ENCODE results near the gene OGFRL1.

The OGFRL1 gene

DNA sequence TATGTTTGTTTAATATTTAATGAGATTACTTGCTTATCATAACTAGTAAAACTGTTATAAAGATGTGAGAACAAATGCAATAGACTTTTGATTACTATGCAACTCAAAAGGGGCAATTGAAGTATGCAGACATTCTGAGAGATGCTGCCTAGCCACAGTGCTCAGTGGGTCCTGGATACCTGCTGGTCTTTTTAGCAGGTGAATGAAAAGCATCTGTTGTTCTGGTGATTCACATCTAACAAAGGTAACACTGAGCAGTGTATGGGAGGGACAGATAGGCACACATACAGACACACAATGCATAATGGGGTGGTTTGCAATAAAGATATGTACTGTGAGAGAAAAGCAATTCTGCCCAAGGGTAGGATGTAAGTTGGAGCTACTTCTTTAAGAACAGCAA is 46.9 kb downstream of the OGFRL1 start:
- no peak overlapping the region for H3K27ac ChIP-seq (ENCODE audit: low read length)

DNA sequence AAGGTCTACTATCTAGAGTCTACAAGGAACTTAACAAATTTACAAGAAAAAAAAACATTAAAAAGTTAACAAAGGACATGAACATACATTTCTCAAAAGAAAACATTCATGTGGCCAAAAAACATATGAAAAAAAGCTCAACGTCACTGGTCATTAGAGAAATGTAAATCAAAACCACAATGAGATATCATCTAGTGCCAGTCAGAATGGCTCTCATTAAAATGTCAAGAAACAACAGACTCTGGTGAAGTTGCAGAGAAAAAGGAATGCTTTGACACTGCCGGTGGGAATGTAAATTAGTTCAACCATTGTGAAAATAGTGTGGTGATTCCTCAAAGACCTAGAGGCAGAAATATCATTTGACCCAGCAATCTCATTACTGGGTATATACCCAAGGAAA is 48.3 kb downstream of the OGFRL1 start:
- H3K4me1 ChIP-seq (ENCODE audit: insufficient read depth, low read length): peaks cover 14% of the 10 kb centered on the region; the same call in 1 of the 2 replicates

More for the DNA sequence above, 46.9 kb downstream of the OGFRL1 start:
- no peak overlapping the region for H3K9ac ChIP-seq (ENCODE audit: low read depth, low read length)
- peaks cover 4% of the 10 kb centered on the region; the same call in 1 of the 2 replicates for H3K9me3 ChIP-seq (ENCODE audit: insufficient read depth, low read depth, low read length)
- H3K4me1 ChIP-seq (ENCODE audit: insufficient read depth, low read length): peaks cover 13% of the 10 kb centered on the region; the same call in 1 of the 2 replicates
- no peak overlapping the region; the same call in 1 of the 2 replicates for H3K4me3 ChIP-seq (ENCODE audit: low read length)
- no peaks in the 10 kb centered on the region for H3K36me3 ChIP-seq (ENCODE audit: insufficient read depth, low read depth, low read length)
- H3K27me3 ChIP-seq (ENCODE audit: insufficient read depth, low read length): no peaks in the 10 kb centered on the region

DNA sequence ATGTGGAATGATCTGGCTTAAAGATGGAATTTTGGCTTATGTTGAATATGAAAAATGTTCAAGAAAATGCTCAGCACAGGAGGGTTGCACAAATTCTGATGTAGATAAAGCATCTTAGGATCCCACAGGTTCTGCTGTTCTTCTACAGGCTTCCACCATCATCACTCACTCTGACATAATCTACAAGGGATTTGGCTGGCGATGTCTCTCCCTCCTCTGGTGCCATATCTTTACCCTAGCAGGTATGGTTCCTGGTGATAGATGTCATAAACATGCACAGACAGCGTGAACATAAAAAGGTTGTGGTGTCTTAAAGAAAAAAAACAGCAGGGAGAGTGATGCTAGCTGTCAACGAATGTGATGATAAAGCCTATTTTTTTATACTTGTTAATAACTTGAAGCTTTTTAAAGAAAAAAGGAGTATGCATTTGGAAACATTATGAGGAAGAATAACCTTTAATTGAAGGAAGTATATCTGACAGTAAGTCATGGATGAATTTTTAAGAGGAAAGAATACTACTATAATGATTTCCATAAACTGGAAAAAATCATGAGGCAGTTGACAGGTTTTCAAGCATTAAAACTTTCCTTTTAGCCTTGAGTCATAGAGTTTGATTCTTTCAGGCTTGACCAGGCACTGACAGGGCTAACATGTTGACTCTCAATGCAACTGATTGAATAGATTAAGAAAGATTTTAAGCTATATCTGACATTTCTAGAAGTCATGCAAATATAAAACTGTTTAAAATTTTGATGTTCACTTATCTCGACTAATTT is 50.1 kb downstream of the OGFRL1 start:
- H3K36me3 ChIP-seq (ENCODE audit: insufficient read depth, low read depth, low read length): no peaks in the 10 kb centered on the region
- peaks cover 24% of the 10 kb centered on the region for H3K4me1 ChIP-seq (ENCODE audit: insufficient read depth, low read length)
- no peak overlapping the region for H3K4me3 ChIP-seq (ENCODE audit: low read length)
- H3K27ac ChIP-seq (ENCODE audit: low read length): no peak overlapping the region
- peaks cover 4% of the 10 kb centered on the region; the same call in 1 of the 2 replicates for H3K9me3 ChIP-seq (ENCODE audit: insufficient read depth, low read depth, low read length)
- H3K27me3 ChIP-seq (ENCODE audit: insufficient read depth, low read length): no peaks in the 10 kb centered on the region
- no peak overlapping the region for H3K9ac ChIP-seq (ENCODE audit: low read depth, low read length)

More for the DNA sequence above, 48.3 kb downstream of the OGFRL1 start:
- Histone ChIP-seq H3K4me3 (ENCODE audit: low read length) (no peak overlapping the region), H3K36me3 (ENCODE audit: insufficient read depth, low read depth, low read length) (no peaks in the 10 kb centered on the region), H3K9ac (ENCODE audit: low read depth, low read length) (no peak overlapping the region), H3K9me3 (ENCODE audit: insufficient read depth, low read depth, low read length) (peaks cover 4% of the 10 kb centered on the region; the same call in 1 of the 2 replicates), H3K27ac (ENCODE audit: low read length) (no peak overlapping the region), H3K27me3 (ENCODE audit: insufficient read depth, low read length) (no peaks in the 10 kb centered on the region)

DNA sequence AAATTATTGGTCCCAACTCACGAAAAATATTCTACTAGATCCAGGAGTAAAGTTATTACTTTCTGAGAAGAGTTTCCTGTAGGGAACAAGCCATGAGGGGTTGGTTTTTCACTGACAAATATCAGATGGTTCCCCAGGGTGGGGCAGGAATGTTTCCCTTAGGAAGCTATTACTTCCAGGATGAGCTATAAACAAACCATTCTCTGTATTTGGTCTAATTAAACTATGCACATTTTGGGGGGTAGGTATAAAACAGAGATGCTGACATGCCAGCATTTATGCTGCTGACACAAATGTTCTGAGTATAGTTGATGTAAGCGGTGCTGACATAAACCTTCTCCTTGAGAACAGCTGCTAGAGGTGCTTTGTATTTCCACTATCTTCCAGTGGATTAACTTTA is 54.2 kb downstream of the OGFRL1 start:
- H3K4me1 ChIP-seq (ENCODE audit: insufficient read depth, low read length): peaks cover 11% of the 10 kb centered on the region
- no peaks in the 10 kb centered on the region for H3K27me3 ChIP-seq (ENCODE audit: insufficient read depth, low read length)
- H3K9me3 ChIP-seq (ENCODE audit: insufficient read depth, low read depth, low read length): no peaks in the 10 kb centered on the region
- H3K27ac ChIP-seq (ENCODE audit: low read length): no peak overlapping the region
- no peaks in the 10 kb centered on the region for H3K36me3 ChIP-seq (ENCODE audit: insufficient read depth, low read depth, low read length)
- H3K4me3 ChIP-seq (ENCODE audit: low read length): no peak overlapping the region
- H3K9ac ChIP-seq (ENCODE audit: low read depth, low read length): no peak overlapping the region

DNA sequence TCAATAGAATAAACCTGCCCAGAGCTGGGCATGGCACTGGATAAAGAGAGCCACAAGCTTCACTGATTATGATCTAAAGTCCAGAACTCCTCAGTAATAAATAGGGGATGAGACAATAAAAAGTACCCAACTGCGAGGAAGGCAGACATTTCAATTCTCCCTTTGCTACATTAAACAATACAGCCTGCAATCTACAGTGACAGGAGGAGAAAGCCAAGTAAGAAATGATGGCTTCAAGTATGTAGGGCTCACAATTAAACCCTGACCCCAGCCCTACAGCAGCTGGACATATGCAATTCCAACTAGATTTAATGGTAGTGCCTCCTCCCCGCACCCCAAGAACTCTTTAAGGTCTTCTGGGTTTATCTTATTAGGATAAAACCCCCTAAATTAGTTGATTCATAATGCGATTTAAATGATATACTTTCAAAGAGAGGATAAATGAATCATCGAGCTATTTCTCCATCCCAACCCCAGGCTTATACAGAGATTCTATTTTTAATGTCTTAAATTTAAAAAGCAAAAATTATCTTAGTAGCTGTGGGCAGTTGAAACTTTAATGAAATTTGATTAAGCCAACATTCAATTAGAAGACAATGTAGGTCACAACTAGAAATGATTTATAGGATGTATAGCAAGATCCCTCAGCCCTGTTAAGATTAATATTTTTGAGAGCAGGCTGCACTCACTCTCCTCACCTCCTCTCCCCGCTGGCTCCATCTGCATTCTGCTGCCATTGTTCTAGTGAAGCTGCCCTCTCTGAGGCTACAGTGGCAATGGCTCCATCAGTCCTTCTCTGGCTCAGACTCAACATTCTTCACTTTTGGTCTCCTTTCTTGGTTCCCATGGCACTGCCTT is 57.1 kb downstream of the OGFRL1 start:
- no peaks in the 10 kb centered on the region for H3K27me3 ChIP-seq (ENCODE audit: insufficient read depth, low read length)
- H3K36me3 ChIP-seq (ENCODE audit: insufficient read depth, low read depth, low read length): no peaks in the 10 kb centered on the region
- H3K9ac ChIP-seq (ENCODE audit: low read depth, low read length): no peak overlapping the region
- H3K4me1 ChIP-seq (ENCODE audit: insufficient read depth, low read length): peaks cover 11% of the 10 kb centered on the region
- H3K9me3 ChIP-seq (ENCODE audit: insufficient read depth, low read depth, low read length): no peaks in the 10 kb centered on the region
- no peak overlapping the region for H3K27ac ChIP-seq (ENCODE audit: low read length)
- no peak overlapping the region for H3K4me3 ChIP-seq (ENCODE audit: low read length)

DNA sequence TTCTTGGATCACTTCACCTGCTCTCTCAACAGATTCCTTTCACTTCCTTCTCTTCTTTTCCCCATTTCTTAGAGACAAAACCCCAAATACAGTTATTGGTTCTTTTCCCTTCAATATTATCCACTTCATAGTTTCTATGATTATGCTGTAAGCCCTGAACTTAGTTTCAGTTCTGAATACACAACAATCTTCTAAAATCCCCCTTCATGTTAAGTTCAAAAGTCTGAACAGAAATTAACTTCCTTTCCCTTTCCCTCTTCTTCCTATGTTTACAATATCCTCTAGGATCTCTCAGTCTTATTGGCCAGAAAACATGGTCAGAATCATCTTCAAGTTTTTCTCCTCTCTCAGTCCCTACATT is 57.7 kb downstream of the OGFRL1 start:
- Histone ChIP-seq H3K4me1 (ENCODE audit: insufficient read depth, low read length) (peaks cover 11% of the 10 kb centered on the region), H3K27ac (ENCODE audit: low read length) (no peak overlapping the region), H3K36me3 (ENCODE audit: insufficient read depth, low read depth, low read length) (no peaks in the 10 kb centered on the region), H3K4me3 (ENCODE audit: low read length) (no peak overlapping the region), H3K9me3 (ENCODE audit: insufficient read depth, low read depth, low read length) (no peaks in the 10 kb centered on the region), H3K9ac (ENCODE audit: low read depth, low read length) (no peak overlapping the region), H3K27me3 (ENCODE audit: insufficient read depth, low read length) (no peaks in the 10 kb centered on the region)

DNA sequence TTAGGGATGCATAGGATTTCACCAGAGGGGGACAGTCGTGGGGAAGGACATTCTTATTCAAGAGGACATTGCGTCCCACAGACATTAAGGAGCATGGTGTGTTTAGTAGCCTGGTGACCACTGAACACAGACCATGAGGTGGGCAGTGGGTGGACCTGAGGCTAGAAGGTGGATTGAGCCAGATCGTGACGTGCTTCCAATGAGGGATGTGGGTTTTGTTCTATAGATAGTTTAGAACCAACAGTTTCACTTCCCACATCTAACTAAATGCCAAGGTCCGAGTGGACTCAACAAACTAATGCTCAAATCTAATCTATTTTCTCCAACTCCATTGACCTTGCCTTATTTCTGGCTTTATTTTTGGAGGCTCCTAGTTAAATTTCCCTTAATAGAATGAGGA is 58.5 kb downstream of the OGFRL1 start:
- Histone ChIP-seq H3K27ac (ENCODE audit: low read length) (no peak overlapping the region), H3K9me3 (ENCODE audit: insufficient read depth, low read depth, low read length) (no peaks in the 10 kb centered on the region), H3K4me3 (ENCODE audit: low read length) (no peak overlapping the region), H3K9ac (ENCODE audit: low read depth, low read length) (no peak overlapping the region), H3K36me3 (ENCODE audit: insufficient read depth, low read depth, low read length) (no peaks in the 10 kb centered on the region), H3K4me1 (ENCODE audit: insufficient read depth, low read length) (peaks cover 8% of the 10 kb centered on the region), H3K27me3 (ENCODE audit: insufficient read depth, low read length) (no peaks in the 10 kb centered on the region)

DNA sequence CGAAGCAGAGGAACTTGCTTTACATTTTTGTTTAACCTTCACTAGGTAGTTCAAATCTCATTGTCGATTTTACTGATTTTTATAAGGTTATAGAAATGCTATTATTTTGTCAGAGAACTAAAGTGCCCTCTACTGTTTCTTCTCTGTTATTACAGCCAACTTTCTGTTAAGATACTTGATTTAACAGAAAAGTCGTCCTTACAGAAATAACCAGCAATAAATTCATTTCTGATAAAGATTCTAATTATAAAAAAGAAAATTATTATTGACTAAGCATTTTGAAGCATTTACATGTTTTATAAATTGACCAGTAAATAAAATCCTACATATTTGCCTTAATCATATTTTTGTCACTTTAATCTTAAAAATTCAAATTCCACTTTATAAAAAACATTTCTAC is 60.8 kb downstream of the OGFRL1 start:
- Histone ChIP-seq H3K9me3 (ENCODE audit: insufficient read depth, low read depth, low read length) (no peaks in the 10 kb centered on the region), H3K4me1 (ENCODE audit: insufficient read depth, low read length) (no peaks in the 10 kb centered on the region), H3K4me3 (ENCODE audit: low read length) (no peak overlapping the region), H3K9ac (ENCODE audit: low read depth, low read length) (no peak overlapping the region), H3K27me3 (ENCODE audit: insufficient read depth, low read length) (no peaks in the 10 kb centered on the region), H3K36me3 (ENCODE audit: insufficient read depth, low read depth, low read length) (no peaks in the 10 kb centered on the region), H3K27ac (ENCODE audit: low read length) (no peak overlapping the region)

DNA sequence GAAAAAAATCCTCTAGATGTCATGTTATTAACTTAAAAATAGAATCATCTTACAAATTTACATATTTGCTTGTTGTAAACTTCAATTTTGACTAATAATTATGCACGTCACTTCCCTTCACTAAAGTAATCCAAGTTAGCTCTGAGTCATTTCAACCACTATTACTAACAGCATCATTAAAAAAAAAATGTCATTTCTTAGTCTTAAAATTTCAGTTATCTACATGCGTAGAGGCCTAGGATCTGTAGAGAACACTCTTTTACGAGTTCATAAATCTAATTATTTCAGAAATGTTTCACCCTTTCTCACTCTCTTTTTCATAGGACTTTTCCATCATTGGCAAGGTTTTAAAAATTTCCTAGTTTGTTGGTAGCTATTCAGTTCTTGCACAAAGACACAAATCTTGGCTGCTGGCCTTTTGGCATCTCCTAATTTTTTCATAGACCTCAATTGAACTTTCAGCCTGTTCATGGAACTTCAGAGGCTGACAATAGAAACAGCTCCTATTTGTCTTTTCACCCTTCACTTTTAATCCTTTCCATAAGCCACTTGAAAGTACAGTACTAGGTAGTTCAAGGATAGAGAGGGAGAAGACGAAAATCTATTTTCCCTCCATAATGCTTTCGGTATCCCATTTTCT is 61.5 kb downstream of the OGFRL1 start:
- Histone ChIP-seq H3K9ac (ENCODE audit: low read depth, low read length) (no peak overlapping the region), H3K27ac (ENCODE audit: low read length) (no peak overlapping the region), H3K9me3 (ENCODE audit: insufficient read depth, low read depth, low read length) (no peaks in the 10 kb centered on the region), H3K4me1 (ENCODE audit: insufficient read depth, low read length) (no peaks in the 10 kb centered on the region), H3K4me3 (ENCODE audit: low read length) (no peak overlapping the region), H3K36me3 (ENCODE audit: insufficient read depth, low read depth, low read length) (no peaks in the 10 kb centered on the region), H3K27me3 (ENCODE audit: insufficient read depth, low read length) (no peaks in the 10 kb centered on the region)

DNA sequence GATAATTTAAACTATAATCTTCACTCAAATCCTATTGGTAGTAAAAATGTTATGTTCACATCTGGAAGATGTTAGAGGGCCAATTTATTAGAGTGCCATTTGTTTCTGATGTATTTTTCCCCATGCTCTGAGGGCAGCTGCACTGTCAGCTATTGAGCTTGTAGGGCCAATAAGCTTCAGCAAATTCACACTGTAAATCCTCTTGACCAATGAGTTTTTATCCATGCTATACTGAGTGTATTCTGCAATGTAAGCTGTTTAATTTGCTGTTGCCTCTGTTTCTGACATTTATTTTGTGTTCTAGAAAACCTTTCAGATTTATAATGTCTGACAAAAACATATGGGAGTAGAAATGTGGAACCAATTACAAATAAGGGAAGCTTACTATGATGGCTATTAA is 62.6 kb downstream of the OGFRL1 start:
- Histone ChIP-seq H3K4me1 (ENCODE audit: insufficient read depth, low read length) (no peaks in the 10 kb centered on the region), H3K36me3 (ENCODE audit: insufficient read depth, low read depth, low read length) (no peaks in the 10 kb centered on the region), H3K27ac (ENCODE audit: low read length) (no peak overlapping the region), H3K27me3 (ENCODE audit: insufficient read depth, low read length) (no peaks in the 10 kb centered on the region), H3K9me3 (ENCODE audit: insufficient read depth, low read depth, low read length) (no peaks in the 10 kb centered on the region), H3K4me3 (ENCODE audit: low read length) (no peak overlapping the region), H3K9ac (ENCODE audit: low read depth, low read length) (no peak overlapping the region)
